Epithelial cell of esophagus (primary cell): Measurements from ENCODE around the gene EXOC6B.

Experiments used
- DNase-seq: peaks from one replicate; pipeline ENCODE4 v3.0.0; 2010; ENCODE audit warnings: low read depth
- H3K4me3 ChIP-seq: 2 replicates; pipeline ENCODE4 v1.5.1; 2011; ENCODE audit warnings: mild to moderate bottlenecking, low read length, control low read depth
- CTCF ChIP-seq: IDR thresholded peaks from 2 replicates; pipeline ENCODE4 v1.5.1; 2011; ENCODE audit warnings: low read depth, mild to moderate bottlenecking, low read length, control low read depth, inconsistent platforms; ENCODE audit not compliant: insufficient read depth; ENCODE audit errors: missing control alignments

The EXOC6B gene

DNA sequence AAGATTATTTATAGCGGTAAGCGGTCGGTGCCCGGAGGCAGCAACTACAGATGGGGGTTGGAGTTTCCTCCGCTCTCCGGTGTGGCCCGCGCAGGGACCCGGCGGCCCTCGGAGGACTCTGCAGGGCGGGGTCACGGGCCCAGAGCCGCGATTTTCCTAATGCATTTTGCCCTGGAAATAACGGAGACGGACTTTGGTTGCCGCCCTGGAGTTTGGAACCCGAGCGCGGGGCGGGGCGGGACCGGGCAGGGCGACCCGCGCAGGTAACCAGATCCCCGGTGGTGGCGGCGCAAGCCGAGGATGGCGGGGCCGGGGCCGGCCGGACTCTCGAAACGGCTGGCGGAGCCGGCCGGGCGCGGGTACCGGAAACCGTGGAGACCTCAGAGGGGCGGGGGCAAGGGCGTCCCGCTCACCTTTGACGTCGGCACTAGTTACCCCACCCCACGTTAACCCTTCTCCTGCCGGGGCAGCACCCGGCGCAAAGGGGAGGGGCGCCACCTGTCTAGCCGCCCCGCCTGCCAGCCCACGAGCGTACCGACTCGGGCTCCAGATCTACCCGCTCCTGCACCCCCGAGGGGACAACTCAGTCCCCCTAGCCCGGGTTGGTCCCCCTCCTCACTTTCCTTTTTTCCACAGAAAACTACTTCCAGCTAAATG is 681.1 kb downstream of the EXOC6B start:
- H3K4me3 ChIP-seq, result peak overlapping the region; percentile 44
- DNase-seq, result peak; percentile 57
- no peak for TF ChIP-seq CTCF

- no peak for TF ChIP-seq CTCF
- H3K4me3 ChIP-seq, result peak overlapping the region; percentile 44
These were observed 681.6 kb downstream of the EXOC6B start for GRCh38 chr2:72144274-72144631.

DNA sequence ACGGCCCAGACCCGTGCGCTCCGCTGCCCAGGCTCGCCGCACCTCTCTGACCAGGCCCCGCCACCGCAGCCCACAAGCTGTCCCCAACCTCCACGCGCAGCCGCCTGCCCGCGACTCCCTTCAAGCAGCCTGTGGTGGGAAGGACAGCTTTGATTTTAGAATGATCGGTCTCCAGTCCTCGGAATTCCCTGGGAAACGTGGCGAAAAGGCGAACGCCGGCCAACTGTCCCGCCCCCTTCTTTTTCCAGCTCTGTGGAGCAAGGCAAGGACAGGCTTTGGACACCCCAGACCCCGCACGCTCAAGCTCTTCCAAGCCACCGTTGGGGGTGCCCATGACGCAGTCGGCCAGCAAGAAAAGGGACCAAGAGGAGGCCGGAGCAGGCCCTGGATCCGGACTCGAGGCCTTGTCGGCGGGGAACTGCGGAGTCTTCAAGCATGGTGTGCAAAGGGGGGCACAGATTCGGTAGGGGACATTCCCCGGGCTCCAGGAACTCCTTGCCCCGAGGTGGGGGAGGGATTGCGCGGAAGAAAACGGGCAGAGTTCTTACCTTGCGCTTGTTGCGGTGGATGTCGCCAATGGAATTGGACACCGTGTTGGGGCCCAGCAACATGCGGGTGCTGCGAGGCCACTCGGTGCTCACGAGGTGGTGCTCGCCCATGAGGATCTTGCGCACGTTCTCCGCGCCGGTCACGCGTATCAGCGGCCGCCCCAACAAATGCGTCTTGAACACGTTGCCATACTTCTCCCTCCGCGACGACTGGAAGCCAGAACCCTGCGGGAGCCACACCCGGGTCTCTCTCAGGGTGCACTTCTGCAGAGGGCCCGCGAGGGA is 682.2 kb downstream of the EXOC6B start:
- DNase-seq, result no peak
- H3K4me3 ChIP-seq, result no peak overlapping the region
- no peak for TF ChIP-seq CTCF

More at GRCh38 chr2:72144274-72144631, 681.6 kb downstream of the EXOC6B start:
- no peak for DNase-seq

DNA sequence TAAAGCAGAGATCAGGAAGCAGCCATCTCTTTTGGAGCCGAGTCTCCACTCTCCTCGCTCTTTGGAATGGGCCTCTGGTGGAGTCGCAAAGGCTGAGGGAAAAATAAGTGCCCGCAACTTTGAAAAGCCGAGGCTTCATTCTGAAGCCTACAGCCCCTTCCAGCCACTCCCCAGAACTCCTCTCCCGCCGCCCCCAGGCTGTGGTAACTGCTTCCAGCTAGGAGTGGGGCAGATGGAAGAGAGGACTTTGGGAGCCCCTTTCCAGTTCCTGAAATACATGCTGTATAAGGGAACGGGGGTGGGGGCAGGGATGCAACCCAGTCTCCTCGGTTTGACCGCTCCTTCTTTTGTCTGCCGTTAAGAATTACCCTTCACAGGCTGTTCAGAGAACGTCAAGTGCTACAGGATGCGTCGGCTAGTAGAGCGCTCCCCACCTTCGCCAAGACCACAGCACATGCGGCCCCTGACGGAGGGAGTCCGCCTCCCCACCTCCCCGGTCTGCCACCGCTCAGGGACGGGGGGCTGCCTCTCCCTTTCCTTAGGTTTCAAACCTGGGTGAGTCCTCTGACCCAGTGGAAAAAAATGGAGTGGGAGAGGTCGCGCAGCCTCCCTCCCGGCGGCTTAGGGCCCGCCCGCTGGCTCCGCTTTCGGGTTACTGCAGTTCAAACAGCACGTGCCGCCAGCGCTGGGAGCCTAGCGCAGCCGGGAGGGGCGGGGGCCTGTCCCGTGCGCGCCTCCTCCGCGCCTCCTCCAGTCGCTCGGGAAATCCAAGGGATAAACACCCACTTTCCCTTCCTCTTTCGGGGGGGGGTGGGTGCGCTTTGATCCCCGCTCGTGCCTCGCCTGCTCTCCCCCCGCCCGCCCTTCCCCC is 683.0 kb downstream of the EXOC6B start:
- H3K4me3 ChIP-seq, result no peak overlapping the region
- no peak for TF ChIP-seq CTCF
- no peak for DNase-seq

DNA sequence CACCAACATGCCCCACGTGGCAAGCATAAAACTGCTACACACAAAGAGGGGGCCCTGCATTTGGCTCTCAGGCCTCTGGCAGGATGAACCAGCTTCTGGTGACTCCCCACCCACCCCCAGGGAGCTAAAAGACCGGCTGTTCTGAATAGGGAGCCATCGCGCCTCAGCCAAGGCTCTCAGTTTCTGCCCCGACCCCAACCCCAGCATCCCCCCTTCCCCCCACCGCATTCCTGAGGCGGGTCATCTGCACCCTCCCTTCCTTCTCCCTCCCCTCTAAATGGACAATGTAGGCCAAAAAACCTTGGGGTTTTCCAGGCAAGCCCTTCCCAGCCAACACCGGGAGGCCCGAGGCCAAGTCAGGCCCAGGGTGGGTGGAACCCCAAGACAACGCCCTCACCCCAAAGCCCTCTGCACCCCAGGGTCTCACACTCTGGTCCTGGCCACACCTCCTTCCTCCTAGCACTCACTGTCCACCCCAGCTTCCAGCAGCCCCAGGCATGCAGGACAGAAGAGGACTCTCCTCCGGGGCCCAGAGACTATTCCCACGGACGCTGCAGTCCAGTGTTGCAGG is 683.9 kb downstream of the EXOC6B start:
- no peak for TF ChIP-seq CTCF
- H3K4me3 ChIP-seq, result no peak overlapping the region
- no peak for DNase-seq

GRCh38 chr2:72141032-72141645 is 684.7 kb downstream of the EXOC6B start:
- no peak for DNase-seq
- no peak for TF ChIP-seq CTCF
- H3K4me3 ChIP-seq, result no peak overlapping the region
